ENCODE data around the gene ADK.

ADK gene

DNA sequence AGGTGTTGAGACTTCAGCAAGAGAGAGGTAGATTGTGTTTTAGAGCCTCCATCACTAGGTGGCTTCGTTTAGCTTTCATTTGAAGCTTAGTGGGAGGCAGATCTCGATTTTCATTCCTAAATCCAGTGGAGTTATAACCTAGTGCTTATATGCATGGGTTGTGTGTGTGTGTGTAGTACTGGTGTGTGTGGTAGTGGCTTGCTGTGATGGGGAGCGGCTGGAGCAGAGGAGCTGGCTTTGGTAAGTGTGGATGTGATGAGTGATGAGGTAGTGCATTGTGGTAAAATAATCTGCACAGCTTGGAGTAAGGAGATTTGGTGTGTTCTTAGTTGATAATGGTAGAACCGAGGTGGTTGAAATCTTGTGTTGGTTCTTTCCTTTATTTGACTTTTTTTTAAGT, 43.6 kb upstream of the ADK start:
- Histone ChIP-seq H3K4me3 (replicated peaks; ENCODE audit: insufficient read depth, low read length) (no peak overlapping the region), H3K27ac (replicated peaks) (no peak overlapping the region), H3K27me3 (ENCODE audit: insufficient read depth, poor library complexity, severe bottlenecking) (no peaks in the 10 kb centered on the region)
- DNase-seq (ENCODE audit: low read depth in 1 of 2, low spot score in 1 of 2) = no peak
- TF ChIP-seq, protein P1, sequence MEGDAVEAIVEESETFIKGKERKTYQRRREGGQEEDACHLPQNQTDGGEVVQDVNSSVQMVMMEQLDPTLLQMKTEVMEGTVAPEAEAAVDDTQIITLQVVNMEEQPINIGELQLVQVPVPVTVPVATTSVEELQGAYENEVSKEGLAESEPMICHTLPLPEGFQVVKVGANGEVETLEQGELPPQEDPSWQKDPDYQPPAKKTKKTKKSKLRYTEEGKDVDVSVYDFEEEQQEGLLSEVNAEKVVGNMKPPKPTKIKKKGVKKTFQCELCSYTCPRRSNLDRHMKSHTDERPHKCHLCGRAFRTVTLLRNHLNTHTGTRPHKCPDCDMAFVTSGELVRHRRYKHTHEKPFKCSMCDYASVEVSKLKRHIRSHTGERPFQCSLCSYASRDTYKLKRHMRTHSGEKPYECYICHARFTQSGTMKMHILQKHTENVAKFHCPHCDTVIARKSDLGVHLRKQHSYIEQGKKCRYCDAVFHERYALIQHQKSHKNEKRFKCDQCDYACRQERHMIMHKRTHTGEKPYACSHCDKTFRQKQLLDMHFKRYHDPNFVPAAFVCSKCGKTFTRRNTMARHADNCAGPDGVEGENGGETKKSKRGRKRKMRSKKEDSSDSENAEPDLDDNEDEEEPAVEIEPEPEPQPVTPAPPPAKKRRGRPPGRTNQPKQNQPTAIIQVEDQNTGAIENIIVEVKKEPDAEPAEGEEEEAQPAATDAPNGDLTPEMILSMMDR (IDR thresholded peaks at IDR 0.05; ENCODE audit: insufficient read depth, low read length) = no peak
- TF ChIP-seq REST (IDR thresholded peaks at IDR 0.05; ENCODE audit: insufficient replicate concordance, low read depth) = no peak
- TF ChIP-seq POLR2AphosphoS5 (IDR thresholded peaks at IDR 0.05; ENCODE audit: low read depth) = no peak

DNA sequence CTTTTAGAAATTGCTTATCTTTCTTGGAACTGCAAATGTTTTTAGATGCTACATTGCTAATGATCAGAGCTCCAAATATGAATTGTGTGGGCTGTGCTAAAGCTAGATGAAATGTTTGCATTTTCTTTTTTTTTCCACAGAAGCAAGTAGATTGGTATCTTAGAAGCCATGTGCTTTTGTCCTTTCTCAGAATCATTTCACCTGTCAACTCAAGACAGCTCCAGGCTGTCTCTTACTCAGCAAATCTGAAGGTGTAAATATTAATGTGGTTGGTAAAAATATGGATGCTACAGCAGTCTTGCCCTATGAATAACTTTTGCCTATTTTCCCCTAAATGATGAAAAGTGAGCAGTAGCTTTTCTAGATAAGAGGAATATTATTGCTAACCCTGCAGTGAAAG, 41.6 kb upstream of the ADK start:
- Histone ChIP-seq H3K27me3 (ENCODE audit: insufficient read depth, poor library complexity, severe bottlenecking) (no peaks in the 10 kb centered on the region), H3K4me3 (replicated peaks; ENCODE audit: insufficient read depth, low read length) (no peak overlapping the region), H3K27ac (replicated peaks) (no peak overlapping the region)
- DNase-seq (ENCODE audit: low read depth in 1 of 2, low spot score in 1 of 2) = no peak
- TF ChIP-seq GABPA (IDR thresholded peaks at IDR 0.05; ENCODE audit: low read depth) (no peak), REST (IDR thresholded peaks at IDR 0.05; ENCODE audit: insufficient replicate concordance, low read depth) (no peak), POLR2AphosphoS5 (IDR thresholded peaks at IDR 0.05; ENCODE audit: low read depth) (no peak), SPI1 (IDR thresholded peaks at IDR 0.05; ENCODE audit: borderline replicate concordance, low read depth) (no peak)
- TF ChIP-seq, protein P1 (IDR thresholded peaks at IDR 0.05; ENCODE audit: insufficient read depth, low read length) = no peak

DNA sequence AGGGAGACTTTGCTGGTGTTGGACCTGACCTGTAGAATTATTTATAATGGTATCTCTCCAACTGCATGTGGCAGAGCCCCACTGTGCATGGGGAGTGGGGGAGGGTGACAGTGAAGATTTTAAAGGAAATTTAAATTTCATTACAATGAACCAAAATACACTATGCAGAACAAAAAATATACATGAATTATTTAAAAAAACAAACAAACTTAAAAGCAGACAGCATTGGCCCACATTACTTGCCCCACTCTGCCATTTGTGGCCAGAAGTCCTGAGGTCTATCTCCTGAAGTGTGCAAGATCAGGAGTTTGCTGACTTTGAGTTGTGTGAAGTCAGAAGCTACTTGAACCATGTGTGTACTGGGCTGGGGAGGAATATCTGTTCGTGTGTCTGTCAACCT, 40.9 kb upstream of the ADK start:
- DNase-seq (ENCODE audit: low read depth in 1 of 2, low spot score in 1 of 2) = no peak
- TF ChIP-seq SPI1 (IDR thresholded peaks at IDR 0.05; ENCODE audit: borderline replicate concordance, low read depth) = no peak
- TF ChIP-seq, protein P1 (IDR thresholded peaks at IDR 0.05; ENCODE audit: insufficient read depth, low read length) = no peak
- TF ChIP-seq GABPA (IDR thresholded peaks at IDR 0.05; ENCODE audit: low read depth) = no peak
- no peak for TF ChIP-seq REST (IDR thresholded peaks at IDR 0.05; ENCODE audit: insufficient replicate concordance, low read depth)
- TF ChIP-seq POLR2AphosphoS5 (IDR thresholded peaks at IDR 0.05; ENCODE audit: low read depth) = no peak
- H3K4me3 ChIP-seq (replicated peaks; ENCODE audit: insufficient read depth, low read length) = no peak overlapping the region
- H3K27me3 ChIP-seq (ENCODE audit: insufficient read depth, poor library complexity, severe bottlenecking) = no peaks in the 10 kb centered on the region
- no peak overlapping the region for H3K27ac ChIP-seq (replicated peaks)

Measured in HL-60 (cell line).